Forelimb muscle (tissue), 1 donor: ENCODE measurements around the gene PLCL1. TPM values are rescaled to one million over a fixed set of nuclear protein-coding genes. Genes with fewer than 3 reads are reported as not detected.

Source experiments
- DNase-seq: peaks from one replicate; pipeline ENCODE4 v3.0.0-alpha.2; 2013; ENCODE audit warnings: low read depth
- polyA plus RNA-seq: library from polyadenylated mRNA; unstranded; fragments of 120-200 nt; gene quantifications from one replicate; pipeline ENCODE4 v1.2.1, GENCODE V29; 2013; ENCODE audit not compliant: insufficient read length

Gene PLCL1
- polyA plus RNA-seq, 1 donor, result 14.3 TPM

DNA sequence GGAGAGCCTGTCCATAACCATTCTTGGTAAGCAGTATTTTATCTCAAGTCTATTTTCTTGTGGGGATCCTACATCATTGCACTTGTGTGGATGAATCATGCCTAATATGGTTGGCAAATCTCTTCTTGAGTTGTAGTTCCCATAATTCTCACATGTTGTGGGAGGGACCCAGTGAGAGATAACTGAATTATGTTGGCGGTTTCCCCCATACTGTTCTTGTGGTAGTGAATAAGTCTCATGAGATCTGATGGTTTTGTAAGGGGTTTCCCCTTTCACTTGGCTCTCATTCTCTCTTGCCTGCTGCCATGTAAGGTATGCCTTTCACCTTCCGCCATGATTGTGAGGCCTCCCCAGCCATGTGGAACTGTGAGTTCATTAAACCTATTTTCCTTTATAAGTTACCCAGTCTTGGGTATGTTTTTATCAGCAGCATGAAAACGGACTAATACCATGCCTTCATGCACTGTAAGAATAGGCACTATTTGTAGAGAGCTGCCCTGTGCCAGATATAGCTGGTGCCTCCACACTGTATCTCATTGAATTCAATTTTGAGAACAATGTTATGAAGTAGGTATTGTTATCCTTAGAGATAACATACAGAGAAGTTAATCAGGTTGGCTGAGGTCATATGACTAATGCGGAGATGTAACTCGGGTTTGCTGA is 148.3 kb downstream of the PLCL1 start:
- no peak for DNase-seq

DNA sequence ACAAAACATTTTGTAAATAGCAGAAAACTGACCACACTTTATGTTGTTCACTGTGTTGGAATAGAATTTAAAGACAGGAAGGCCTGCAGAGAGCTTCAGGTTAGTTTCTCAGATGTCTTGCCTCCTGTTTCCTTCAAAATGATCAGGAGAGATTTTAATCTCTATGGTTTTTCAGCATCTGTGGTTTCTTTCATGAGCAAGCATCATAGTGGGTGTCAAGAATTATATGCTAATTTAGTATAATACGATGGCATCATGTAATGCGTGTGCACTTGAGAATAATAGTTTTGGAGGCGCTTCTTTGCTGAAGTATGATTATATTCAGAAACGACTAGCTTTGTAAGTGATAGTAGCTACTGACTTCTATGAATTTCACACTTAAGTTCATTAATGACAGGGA is 149.9 kb downstream of the PLCL1 start:
- no peak for DNase-seq

DNA sequence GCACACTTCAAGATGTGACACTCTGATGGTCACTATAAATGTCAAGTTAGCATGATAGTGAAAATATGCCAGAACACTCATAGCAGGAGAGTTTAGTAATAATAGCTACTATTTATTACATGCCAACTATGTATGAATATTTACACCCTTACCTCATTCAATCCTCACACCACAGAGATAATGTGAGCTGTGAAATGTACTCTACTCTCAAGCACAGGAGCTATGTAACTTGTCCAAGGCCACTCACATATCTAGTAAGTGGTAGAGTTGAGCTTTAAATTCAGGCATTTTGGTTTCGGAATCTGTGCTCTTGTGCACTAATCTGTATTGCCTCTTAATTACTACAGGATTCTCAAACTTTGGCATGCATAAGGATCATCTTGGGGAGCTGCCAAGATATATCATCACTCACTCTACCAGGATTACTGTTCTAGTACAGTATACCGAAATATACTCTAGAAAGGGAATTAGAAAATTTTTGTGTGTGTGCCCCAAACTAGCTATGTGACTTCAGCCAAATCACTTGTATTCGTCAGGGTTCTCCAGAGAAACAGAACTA is 154.3 kb downstream of the PLCL1 start:
- no peak for DNase-seq

DNA sequence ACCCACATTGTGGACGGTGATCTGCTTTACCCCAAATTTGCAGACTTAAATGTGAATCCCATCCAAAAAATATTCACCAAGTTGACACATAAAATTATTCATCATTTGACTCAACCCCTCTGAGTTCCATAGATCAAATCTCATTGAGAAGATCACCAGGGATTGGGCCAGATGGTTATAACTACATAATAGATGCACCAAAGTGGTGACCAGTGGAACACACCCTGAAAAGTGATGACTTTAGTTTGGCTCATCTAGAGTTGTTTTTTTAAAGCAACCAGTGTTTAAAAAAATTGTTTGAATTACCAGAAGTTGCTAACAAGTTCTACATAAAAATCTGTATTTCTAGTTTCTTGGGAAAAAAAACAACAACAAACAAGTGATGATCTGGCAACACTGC is 155.0 kb downstream of the PLCL1 start:
- DNase-seq, result no peak

DNA sequence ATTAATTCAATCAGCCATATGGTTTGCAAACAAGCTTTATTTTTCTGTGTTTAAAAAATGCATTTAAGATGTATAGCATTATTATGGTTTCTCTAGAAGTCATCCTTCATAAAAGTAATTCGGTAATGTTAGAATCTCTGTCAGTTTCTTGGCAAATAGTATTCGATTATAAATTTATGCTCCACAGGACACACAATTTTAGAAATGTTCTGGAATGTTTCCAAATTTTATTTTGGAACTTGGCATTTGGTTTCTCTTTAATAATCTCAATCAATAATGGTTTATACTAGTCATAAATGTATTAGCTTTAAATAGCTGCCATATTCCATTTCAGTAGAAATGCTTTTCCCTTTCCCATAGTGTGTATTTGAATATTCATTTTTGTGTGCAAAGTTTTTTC is 156.4 kb downstream of the PLCL1 start:
- no peak for DNase-seq

DNA sequence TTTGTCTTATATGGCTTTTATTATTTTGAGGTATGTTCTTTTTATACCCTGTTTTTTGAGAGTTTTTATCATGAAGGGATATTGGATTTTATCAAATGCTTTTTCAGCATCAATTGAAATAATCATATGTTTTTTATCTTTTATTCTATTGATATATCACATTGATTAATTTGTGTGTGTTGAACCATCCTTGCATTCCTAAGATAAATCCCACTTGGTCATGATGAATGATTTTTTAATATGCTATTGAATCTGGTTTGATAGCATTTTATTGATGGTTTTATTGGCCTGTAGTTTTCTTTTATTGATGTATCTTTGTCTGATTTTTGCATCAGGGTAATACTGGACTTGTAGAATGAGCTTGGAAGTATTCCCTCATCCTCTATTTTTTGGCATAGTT is 160.3 kb downstream of the PLCL1 start:
- DNase-seq, result no peak

DNA sequence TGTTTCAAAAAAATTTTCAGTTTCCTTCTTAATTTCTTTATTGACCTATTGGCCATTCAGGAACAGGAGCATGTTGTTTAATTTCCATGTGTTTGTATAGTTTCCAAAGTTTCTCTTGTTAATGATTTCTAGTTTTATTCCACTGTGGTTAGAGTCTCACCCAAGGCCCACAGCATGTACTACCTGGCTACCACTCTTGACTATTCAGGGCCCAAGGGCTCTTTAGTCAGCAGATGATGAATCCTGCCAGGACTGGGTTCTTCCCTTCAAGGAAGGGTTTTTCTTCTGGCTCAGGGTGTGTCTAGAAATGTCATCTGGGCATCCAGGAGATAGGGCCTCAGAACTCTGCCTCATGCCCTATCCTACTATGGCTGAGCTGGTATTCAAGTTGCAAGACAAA is 161.4 kb downstream of the PLCL1 start:
- no peak for DNase-seq

DNA sequence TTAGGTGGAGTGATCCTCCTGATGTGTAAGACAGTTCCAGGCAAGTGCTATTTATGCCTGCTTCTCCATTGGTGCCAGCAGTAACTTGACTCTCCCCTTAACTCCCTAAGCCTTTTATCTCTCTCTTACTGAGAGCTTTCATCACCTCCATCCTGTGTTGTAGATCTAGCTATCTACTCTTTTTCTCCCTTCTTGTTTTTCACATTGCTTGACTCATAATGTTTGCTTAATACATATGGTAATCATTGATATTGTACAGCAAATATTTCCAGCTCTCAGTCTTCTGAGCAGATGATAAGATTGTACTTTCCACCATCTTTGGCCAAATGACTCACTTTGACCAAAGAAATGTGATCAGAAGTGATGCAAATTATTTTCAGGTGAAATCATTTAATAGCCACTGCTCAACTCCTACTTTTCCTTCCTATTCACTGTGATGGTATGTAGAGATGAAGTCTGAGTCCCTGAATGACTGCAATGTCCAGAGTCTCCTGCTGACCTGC is 165.0 kb downstream of the PLCL1 start:
- no peak for DNase-seq

DNA sequence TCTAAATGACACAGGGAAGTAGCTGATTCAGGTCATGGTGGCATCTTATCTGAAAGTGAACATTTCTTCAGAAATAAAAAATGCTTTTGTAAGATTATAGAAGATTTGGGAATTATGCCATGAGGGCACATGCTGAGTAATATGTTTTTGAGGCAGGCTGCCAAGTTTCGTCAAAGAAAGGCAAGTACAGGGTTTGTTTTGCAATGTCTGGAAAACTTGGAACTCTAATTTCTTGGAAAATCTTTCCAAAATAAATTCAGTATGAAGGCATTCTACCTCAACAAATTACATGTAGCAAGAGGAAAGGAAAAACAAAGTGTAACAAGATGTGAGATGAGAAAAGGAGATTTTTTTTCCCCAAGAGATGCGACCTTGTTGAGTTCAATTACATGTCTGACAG is 167.7 kb downstream of the PLCL1 start:
- DNase-seq, result no peak

DNA sequence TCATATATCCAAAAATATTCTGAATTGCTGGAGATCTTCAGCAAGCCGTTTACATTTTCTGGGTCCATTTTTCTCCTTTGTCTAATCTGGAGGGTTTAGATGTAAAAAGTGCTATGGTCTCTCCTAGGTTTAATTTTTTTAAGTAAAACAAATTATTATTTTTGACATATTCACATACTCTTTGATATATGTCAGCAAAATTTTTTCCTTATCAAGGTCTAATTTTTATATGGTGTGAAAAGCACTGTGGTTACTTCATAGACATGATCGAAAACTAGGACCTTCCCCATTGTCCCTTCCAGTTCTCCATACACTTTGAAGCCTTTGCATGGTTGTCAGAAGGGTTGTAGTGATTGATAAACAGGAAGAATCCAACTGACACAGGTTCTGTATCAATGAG is 168.2 kb downstream of the PLCL1 start:
- no peak for DNase-seq

DNA sequence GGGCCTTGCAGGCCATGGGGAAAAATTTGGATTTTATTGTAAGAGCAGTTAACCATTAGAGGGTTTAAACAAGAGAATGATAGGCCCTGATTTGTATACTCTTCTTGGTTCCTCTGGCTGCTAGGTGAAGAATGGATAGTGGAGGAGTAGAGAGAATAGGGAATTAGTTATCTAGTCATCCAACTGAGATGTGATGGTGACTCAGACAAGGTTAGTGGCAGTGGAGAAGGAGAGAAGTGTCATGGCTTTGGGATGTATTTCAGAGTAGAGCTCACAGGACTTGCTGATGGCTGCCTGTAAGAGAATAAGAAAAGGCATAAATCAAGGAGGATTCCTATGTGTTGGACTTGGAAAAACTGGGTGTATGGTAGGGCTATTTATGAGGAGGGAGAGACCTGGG is 169.4 kb downstream of the PLCL1 start:
- DNase-seq, result no peak

DNA sequence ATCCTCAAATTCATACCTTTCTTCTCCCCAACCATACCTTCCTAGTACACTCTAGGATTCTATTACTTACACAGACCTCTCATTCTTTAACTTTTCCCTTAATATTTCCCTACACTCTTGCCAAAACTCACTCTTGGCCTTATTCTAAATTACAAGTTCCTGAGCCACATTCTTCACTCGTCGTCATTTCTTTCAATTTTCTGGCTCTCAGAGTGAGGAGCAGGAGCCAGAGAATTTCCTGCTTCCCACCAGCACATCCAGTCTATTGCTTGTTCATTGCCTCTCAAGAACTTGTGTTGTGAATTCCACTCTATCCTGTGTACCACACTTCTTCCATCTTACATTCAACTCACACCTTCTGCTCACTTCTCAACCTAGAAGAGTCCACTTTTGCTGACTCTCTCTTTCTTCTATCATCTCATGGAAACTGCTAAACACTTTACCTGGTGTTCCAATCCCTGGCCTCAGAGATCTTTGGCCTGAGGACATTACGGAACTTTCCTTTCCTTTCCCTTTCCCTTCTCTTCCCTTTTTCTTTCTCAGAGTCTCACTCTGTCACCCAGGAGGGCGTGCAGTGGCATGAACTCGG is 171.6 kb downstream of the PLCL1 start:
- peak; percentile 56 for DNase-seq

DNA sequence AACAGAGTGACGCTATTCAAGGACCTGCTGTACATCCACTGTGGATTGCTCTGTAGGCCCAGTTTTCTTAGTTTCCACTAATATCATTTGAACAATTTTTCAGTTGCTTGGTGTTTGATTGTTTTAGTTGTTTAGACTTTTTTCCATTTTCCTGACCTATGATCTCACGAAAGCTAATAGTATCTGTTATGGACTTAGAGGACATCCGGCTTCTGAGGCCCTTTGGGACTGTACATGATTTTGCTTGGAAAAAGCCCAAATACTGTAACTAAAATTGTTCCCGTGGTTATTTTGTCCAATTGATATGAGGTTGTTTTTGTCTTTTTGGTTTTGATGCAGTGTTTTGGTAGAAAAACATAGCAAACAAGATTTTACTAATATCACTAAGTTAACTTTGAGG is 174.6 kb downstream of the PLCL1 start:
- no peak for DNase-seq

DNA sequence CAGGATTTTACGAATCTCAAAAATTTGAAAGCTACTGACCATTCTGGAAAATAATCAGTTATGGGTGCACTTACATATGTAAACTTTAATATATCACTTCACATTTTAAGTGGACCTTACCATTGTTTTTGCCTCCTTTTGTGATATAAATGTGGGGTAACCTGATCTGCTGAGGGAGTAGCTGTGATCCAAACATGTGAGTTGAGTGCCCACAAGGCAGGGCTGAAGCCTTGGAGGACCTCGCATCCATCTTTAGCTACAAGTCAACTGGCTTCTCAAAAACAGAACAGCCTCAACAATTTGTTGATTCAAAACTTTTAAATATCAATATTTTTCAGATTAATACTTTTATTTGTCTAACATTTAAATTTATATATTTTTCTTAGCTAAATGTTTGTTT is 178.2 kb downstream of the PLCL1 start:
- DNase-seq, result no peak

DNA sequence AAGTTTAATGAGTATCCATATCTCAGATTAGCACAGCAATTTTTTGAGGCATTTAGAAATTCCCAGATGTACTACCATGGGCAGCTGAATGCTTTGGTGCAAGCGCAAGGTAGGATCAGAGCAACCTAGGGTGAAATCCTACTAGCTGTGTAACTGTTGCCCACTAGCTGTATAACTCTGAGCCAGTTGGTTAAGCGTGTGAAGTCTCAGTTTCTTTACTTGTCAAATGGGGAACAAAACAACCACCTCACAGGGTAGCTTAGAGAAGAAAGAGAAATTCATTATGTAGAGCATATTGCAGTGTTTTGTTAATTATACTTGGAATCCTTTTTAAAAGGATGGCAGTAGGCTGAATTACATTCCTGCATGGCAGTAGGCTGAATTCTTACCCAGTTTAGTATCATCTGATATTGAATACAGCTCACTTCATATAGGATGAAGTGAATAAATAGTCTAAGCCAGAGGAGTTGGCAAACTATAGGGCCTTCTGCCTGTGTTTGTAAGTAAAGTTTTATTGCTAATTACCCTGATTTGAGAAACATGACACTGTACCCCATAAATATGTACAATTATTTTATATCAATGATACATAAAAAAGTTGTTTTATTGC is 180.7 kb downstream of the PLCL1 start:
- DNase-seq, result no peak

DNA sequence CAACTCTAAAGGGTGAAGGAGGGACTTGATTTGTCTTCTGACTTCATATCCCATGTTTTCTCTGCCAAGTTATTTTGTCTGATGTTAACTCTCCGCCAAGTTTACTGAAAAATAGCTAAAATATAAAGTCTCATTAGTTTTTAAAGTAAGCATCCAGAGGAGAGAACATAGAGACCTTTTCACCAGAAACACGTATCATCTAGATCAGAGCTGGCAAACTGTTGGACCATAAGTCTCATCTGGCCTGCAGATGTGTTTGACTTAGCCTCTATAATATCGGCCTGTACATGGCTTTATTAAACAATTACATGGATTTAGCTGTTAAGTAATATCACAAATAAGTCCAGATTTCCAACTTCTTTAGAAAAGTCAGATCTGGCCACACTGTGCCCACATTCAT is 182.6 kb downstream of the PLCL1 start:
- no peak for DNase-seq

DNA sequence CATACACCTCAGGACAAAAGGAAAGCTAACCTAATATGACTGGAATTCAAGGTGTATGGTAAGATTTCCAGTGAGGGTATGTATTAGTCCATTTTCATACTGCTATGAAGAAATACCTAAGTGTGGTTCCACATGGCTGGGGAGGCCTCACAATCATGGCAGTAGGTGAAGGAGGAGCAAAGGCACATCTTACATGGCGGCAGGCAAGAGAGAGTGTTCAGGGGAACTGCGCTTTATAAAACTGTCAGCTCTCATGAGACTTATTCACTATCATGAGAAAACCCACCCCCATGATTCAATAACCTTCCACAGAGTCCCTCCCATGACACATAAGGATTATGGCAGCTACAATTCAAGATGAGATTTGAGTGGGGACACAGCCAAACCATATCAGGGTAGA is 186.0 kb downstream of the PLCL1 start:
- no peak for DNase-seq

DNA sequence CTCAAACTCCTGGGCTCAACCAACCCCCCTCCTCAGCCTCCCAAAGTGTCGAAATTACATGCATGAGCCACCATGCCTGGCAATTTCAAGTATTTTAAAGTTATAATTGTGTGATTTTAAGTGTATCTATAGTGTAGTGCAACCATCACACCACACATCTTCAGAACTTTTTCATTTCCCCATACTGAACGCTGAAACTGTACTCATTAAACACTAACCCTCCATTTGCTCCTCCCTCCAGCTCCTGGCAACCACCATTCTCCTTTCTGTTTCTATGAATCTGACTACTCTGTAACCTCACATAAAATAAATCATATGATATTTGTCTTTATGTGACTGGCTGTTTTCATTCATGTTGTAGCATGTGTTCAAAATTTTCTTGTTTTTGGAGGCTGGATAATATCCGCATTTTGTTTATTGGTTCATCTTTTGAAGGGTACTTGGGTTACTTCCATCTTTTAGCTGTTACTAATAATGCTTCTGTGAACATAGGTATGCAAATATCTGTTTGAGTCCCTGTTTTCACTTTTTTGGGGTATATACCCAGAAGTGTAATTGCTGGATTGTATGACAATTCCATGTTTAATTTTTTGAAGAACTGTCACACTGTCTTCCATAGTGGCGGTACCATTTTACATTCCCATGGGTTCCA is 188.2 kb downstream of the PLCL1 start:
- no peak for DNase-seq

DNA sequence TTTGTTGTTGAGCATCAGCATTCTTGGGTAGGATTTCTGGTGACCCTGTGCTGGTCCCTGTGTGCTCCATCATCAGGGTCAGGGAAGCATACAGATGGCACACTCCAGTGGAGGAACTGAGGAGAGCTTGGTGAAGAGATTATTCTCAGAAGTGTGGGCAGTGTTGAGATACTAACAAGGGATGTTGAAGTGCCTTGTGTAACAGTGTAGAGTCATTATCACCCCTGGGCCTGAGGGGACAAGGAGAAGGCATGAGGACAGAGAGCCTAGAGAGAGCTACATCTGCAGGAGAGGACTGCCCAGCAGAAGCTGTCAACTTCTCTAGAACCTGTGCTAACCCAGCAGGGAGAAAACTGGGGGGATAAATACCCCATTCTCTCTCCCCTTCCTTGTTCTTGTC is 189.0 kb downstream of the PLCL1 start:
- DNase-seq, result no peak

DNA sequence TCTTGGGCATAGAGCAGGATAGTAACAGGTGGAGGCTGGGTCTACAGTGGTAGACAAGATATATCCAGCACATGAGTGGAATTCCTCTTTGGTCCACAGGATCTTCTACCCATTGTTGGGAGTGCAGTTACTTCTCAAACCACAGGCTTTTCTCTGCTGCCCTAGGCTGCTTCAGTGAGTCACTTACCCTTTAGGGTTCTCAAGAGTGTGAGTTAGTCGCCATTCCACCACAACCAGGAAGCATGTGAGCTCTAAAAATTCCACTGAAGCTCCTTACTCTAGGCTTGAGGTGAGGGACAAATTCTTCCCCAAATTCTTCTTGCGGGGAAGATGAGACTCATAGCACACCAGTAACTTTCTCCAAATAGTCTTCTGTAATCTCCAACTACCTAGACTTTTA is 189.4 kb downstream of the PLCL1 start:
- DNase-seq, result no peak

DNA sequence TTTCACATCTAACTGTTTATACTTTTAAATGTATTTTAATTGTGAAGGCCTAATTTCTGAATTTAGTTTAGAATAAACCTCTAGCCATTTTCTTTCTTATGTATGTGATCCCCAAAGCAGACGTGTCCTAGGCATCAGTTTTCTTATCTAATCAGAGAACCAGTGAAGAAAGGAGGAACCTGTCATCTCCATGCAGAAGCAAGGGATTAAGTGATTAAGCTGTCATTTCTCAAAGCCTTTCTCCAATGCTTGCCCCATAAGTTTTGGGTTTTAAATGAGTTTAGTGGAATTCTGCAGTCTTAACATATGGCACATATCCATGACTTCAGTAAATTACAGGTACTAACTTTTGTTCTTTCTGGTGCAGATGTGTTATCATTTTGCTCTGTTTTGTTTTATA is 190.4 kb downstream of the PLCL1 start:
- no peak for DNase-seq

DNA sequence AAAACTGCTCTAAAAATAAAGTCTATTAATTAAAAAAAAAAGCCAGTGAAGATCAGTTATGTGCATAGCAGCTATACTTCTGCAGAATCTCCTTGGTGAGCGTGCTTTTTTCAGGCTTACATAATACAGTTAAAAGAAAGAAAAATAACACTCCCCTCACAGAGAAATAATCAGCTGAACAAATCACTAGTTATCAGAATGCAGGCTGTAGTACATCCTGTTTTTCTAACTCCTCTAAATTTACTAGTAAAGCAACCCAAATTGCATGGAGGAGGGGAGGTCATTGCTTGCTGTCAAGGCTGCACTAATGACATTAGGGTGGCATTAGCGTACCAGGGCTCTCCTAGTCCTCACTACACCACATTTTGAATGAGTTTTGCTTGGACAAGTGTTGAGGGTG is 192.2 kb downstream of the PLCL1 start:
- no peak for DNase-seq
